HCT116 (cell line): ENCODE data around the gene SNRNP25. TPM values are rescaled to one million over a fixed set of nuclear protein-coding genes. Genes with fewer than 3 reads are reported as not detected.

ENCODE experiments used
- ATAC-seq: fragments of 200-7000 bp; cut with Tn5 transposase; 2 replicates; pipeline ENCODE4 v1.9.1; 2020; ENCODE audit warnings: mild to moderate bottlenecking, moderate library complexity
- BruUV-seq: library from RNA; stranded (reverse); fragments of 400-500 nt; replicated peaks from 2 replicates; lab custom pipeline; 2021; lab: Mats Ljungman, UMichigan
- CTCF ChIA-PET: fragments of 300-600 bp; sonication (Branson Sonifier 250); formaldehyde crosslinking; loops from one replicate; lab custom pipeline; 2021; ENCODE audit warnings: antibody characterized with exemption; lab: Charles Lee
- POLR2A ChIA-PET: fragments of 300-600, 350-600 bp; sonication (Branson Sonifier 250); formaldehyde crosslinking; loops from one replicate; lab custom pipeline; 2021; ENCODE audit warnings: antibody characterized with exemption; lab: Charles Lee
- RAD21 ChIA-PET, 2 experiments: fragments of 300-600 bp; sonication (Branson Sonifier 250); formaldehyde crosslinking; loops; one replicate each; lab custom pipeline; 2023; ENCODE audit warnings: low total read pairs in 2 of 2; ENCODE audit not compliant: uncharacterized antibody in 2 of 2, unreplicated experiment in 2 of 2, low non-redundant PET in 1 of 2; lab: Charles Lee
- DNase-seq: peaks from one replicate; pipeline ENCODE4 v3.0.0-alpha.2; 2010; ENCODE audit warnings: low read depth, low spot score
- H2AFZ ChIP-seq: fragments of 200-600 bp; shearing (Covaris generic), sonication (generic); 2 replicates; pipeline ENCODE4 v1.6.1; 2017; ENCODE audit warnings: low read depth, mixed run types, mixed read lengths, antibody characterized with exemption, low read length; ENCODE audit not compliant: poor library complexity, severe bottlenecking
- H3K27ac ChIP-seq: 2 replicates; pipeline ENCODE4 v1.5.1; 2012; ENCODE audit warnings: low read depth, low read length
- H3K27me3 ChIP-seq: fragments of 200-600 bp; sonication (generic); 2 replicates; pipeline ENCODE4 v1.6.1; 2016; ENCODE audit warnings: mixed run types, low read length, mixed read lengths; ENCODE audit not compliant: insufficient read depth
- H3K36me3 ChIP-seq, 2 experiments: fragments of 200-500 bp in 1 of 2; fragments of 200-600 bp in 1 of 2; sonication (Bioruptor generic) in 1 of 2; sonication (generic) in 1 of 2; 2 replicates each; pipeline versions ENCODE4 v1.5.1 to v1.6.1; 2014 to 2016; ENCODE audit warnings: low read length in 2 of 2, inconsistent platforms in 1 of 2, mixed read lengths in 1 of 2, mixed run types in 1 of 2; ENCODE audit not compliant: insufficient read depth in 2 of 2, control insufficient read depth in 1 of 2
- H3K4me1 ChIP-seq, 2 experiments: fragments of 200-600 bp in 1 of 2; sonication (generic) in 1 of 2; 2 replicates each; pipeline versions ENCODE4 v1.5.1 to v1.6.1; 2012 to 2017; ENCODE audit warnings: low read length in 2 of 2, inconsistent platforms in 1 of 2, mild to moderate bottlenecking in 1 of 2, mixed read lengths in 1 of 2, mixed run types in 1 of 2, moderate library complexity in 1 of 2; ENCODE audit not compliant: insufficient read depth in 2 of 2, control insufficient read depth in 1 of 2
- H3K4me2 ChIP-seq: fragments of 200-600 bp; sonication (generic); 2 replicates; pipeline ENCODE4 v1.6.1; 2017; ENCODE audit warnings: mixed run types, low read length, mixed read lengths
- H3K4me3 ChIP-seq, 2 experiments: fragments of 200-600 bp in 1 of 2; sonication (generic) in 1 of 2; replicated peaks in 1 of 2; 2 replicates each; pipeline ENCODE4 v1.5.1; 2011 to 2016; ENCODE audit warnings: low read length in 2 of 2, control low read depth in 1 of 2, low read depth in 1 of 2, mild to moderate bottlenecking in 1 of 2, mixed read lengths in 1 of 2, mixed run types in 1 of 2
- H3K79me2 ChIP-seq: fragments of 200-600 bp; sonication (generic); 2 replicates; pipeline ENCODE4 v1.6.1; 2017; ENCODE audit warnings: mild to moderate bottlenecking, mixed run types, low read length, moderate library complexity, mixed read lengths; ENCODE audit not compliant: insufficient read depth
- H3K9ac ChIP-seq: fragments of 200-600 bp; sonication (generic); 2 replicates; pipeline ENCODE4 v1.6.1; 2016; ENCODE audit warnings: low read length, mixed read lengths
- H3K9me2 ChIP-seq: fragments of 200-600 bp; sonication (generic), shearing (Covaris generic); 2 replicates; pipeline ENCODE4 v1.6.1; 2017; ENCODE audit warnings: mixed run types, mild to moderate bottlenecking, moderate library complexity; ENCODE audit not compliant: insufficient read depth
- H3K9me3 ChIP-seq, 2 experiments: fragments of 200-500 bp in 1 of 2; fragments of 200-600 bp in 1 of 2; sonication (Bioruptor generic) in 1 of 2; sonication (generic) in 1 of 2; 2 replicates each; pipeline ENCODE4 v1.6.1; 2014 to 2017; ENCODE audit warnings: low read length in 2 of 2, mixed read lengths in 2 of 2, inconsistent platforms in 1 of 2, low read depth in 1 of 2, mild to moderate bottlenecking in 1 of 2, mixed run types in 1 of 2, moderate library complexity in 1 of 2; ENCODE audit not compliant: control insufficient read depth in 1 of 2, insufficient read depth in 1 of 2
- H4K20me1 ChIP-seq: fragments of 200-600 bp; sonication (generic), shearing (Covaris generic); 2 replicates; pipeline ENCODE4 v1.6.1; 2017; ENCODE audit warnings: mixed run types, mild to moderate bottlenecking, moderate library complexity; ENCODE audit not compliant: insufficient read depth
- ATF3 ChIP-seq: IDR thresholded peaks from 2 replicates; pipeline ENCODE4 v1.6.1; 2012
- CBX3 ChIP-seq: IDR thresholded peaks from 2 replicates; pipeline ENCODE4 v1.6.1; 2012; ENCODE audit warnings: low read depth
- CTCF ChIP-seq, 3 experiments: fragments of 200-600 bp in 1 of 3; sonication (generic) in 1 of 3; IDR thresholded peaks in 2 of 3; conservative IDR thresholded peaks in 1 of 3; 2 replicates each; pipeline ENCODE4 v1.5.1; 2012 to 2017; ENCODE audit warnings: low read depth in 2 of 3, low read length in 2 of 3, antibody characterized with exemption in 1 of 3, borderline replicate concordance in 1 of 3, control low read depth in 1 of 3, mild to moderate bottlenecking in 1 of 3, mixed read lengths in 1 of 3, mixed run types in 1 of 3, moderate library complexity in 1 of 3; ENCODE audit not compliant: insufficient read depth in 1 of 3
- EGR1 ChIP-seq: IDR thresholded peaks from 2 replicates; pipeline ENCODE4 v1.6.1; 2012; ENCODE audit warnings: low read depth
- ELF1 ChIP-seq: IDR thresholded peaks from 2 replicates; pipeline ENCODE4 v1.6.1; 2012; ENCODE audit warnings: low read depth, borderline replicate concordance
- EZH2 ChIP-seq: fragments of 200-600 bp; sonication (generic); IDR thresholded peaks from 2 replicates; pipeline ENCODE4 v1.6.1; 2017; ENCODE audit warnings: antibody characterized with exemption, mixed run types
- EZH2phosphoT487 ChIP-seq: fragments of 200-600 bp; IDR thresholded peaks from 2 replicates; pipeline ENCODE4 v1.6.1; 2018; ENCODE audit warnings: antibody characterized with exemption, borderline replicate concordance
- FOSL1 ChIP-seq: IDR thresholded peaks from 2 replicates; pipeline ENCODE4 v1.6.1; 2012; ENCODE audit warnings: low read depth
- POLR2A ChIP-seq: IDR thresholded peaks from 2 replicates; pipeline ENCODE4 v1.7.0; 2011; ENCODE audit warnings: borderline replicate concordance; ENCODE audit not compliant: insufficient read depth, insufficient read length; ENCODE audit errors: extremely low read depth
- POLR2AphosphoS5 ChIP-seq: IDR thresholded peaks from 2 replicates; pipeline ENCODE4 v1.6.1; 2011; ENCODE audit warnings: mild to moderate bottlenecking, low read depth, low read length, moderate library complexity
- RAD21 ChIP-seq: IDR thresholded peaks from 2 replicates; pipeline ENCODE4 v1.6.1; 2012; ENCODE audit warnings: low read depth, mild to moderate bottlenecking
- REST ChIP-seq: IDR thresholded peaks from 2 replicates; pipeline ENCODE4 v1.6.1; 2012; ENCODE audit warnings: low read depth
- SRF ChIP-seq: IDR thresholded peaks from 2 replicates; pipeline ENCODE4 v1.6.1; 2012; ENCODE audit warnings: low read depth
- TCF7L2 ChIP-seq: IDR thresholded peaks from 2 replicates; pipeline ENCODE4 v1.7.0; 2011; ENCODE audit warnings: borderline replicate concordance, inconsistent platforms; ENCODE audit not compliant: insufficient read depth, insufficient read length; ENCODE audit errors: extremely low read depth
- ZFX ChIP-seq: fragments of 450-650 bp; IDR thresholded peaks from 2 replicates; pipeline ENCODE4 v1.6.1; 2017
- ZNF274 ChIP-seq: fragments of 200-500 bp; sonication (Bioruptor generic); IDR thresholded peaks from 2 replicates; pipeline ENCODE4 v1.6.1; 2014; ENCODE audit warnings: mild to moderate bottlenecking, low read depth, low read length, inconsistent platforms
- intact Hi-C: fragments of 100-400 bp; cut with micrococcal nuclease; formaldehyde crosslinking; loops from 2 replicates; pipeline ENCODE4 v1.10.0; 2022
- total RNA-seq: library from RNA; stranded (reverse); gene quantifications from one replicate; pipeline ENCODE4 v1.2.1, GENCODE V29; 2021; ENCODE audit not compliant: unreplicated experiment

SNRNP25 gene
- total RNA-seq, 1 experiment from 2014 or later = 24.5 TPM

GRCh38 chr16:74051-74746, 20.6 kb downstream of the SNRNP25 start (continued):
- TF ChIP-seq CTCF (IDR thresholded peaks at IDR 0.05 in 2 of 3, conservative IDR thresholded peaks at IDR 0.05 in 1 of 3; ENCODE audit: borderline replicate concordance in 1 of 3, insufficient read depth in 1 of 3, low read depth in 2 of 3, low read length in 2 of 3) (no peak), ATF3 (no peak), EZH2 (no peak), ZFX (no peak), POLR2A (no peak), ZNF274 (no peak)
- TF ChIP-seq, all 23 proteins: peak for 0

GRCh38 chr16:74747-75334, 21.2 kb downstream of the SNRNP25 start:
- Histone ChIP-seq H3K4me1 (peaks cover 31 to 50% of the 10 kb centered on the region in 2 experiments), H4K20me1 (no peaks in the 10 kb centered on the region), H3K36me3 (no peaks in the 10 kb centered on the region), H3K27me3 (no peaks in the 10 kb centered on the region), H3K27ac (no peak overlapping the region), H3K4me3 (no peak overlapping the region), H3K9me3 (no peaks in the 10 kb centered on the region), H2AFZ (no peak overlapping the region), H3K9me2 (no peaks in the 10 kb centered on the region), H3K79me2 (0 out of 2 replicates have a peak, but pooled peaks cover 4% of the 10 kb centered on the region), H3K9ac (no peak overlapping the region), H3K4me2 (no peak overlapping the region)
- ChIA-PET POLR2A (no interaction called here), CTCF (no interaction called here), RAD21 (no interaction called here)
- DNase-seq (no peak), ATAC-seq (no peak)
- no TSS peak for BruUV-seq
- intact Hi-C loops = no loop called here
- TF ChIP-seq ZFX (no peak), EZH2phosphoT487 (no peak), EZH2 (no peak), POLR2AphosphoS5 (no peak), TCF7L2 (no peak), POLR2A (no peak), EGR1 (no peak), ZNF274 (no peak), CBX3 (no peak), RAD21 (no peak), ELF1 (no peak), REST (no peak), SRF (no peak), CTCF (IDR thresholded peaks at IDR 0.05 in 2 of 3, conservative IDR thresholded peaks at IDR 0.05 in 1 of 3; ENCODE audit: borderline replicate concordance in 1 of 3, insufficient read depth in 1 of 3, low read depth in 2 of 3, low read length in 2 of 3) (no peak), FOSL1 (no peak)
